AG10803 (cell line): ENCODE data around the gene CASKIN1.
"Not testable (repeated sequence)": the region's sequence is repeated elsewhere in the genome, so short reads cannot be mapped to it uniquely, and the experiment has no call there.

Source experiments
- DNase-seq: peaks from one replicate; pipeline ENCODE4 v3.0.0; 2010; ENCODE audit warnings: low read depth
- H3K4me3 ChIP-seq: 2 replicates; pipeline ENCODE4 v1.5.1; 2011; ENCODE audit warnings: mild to moderate bottlenecking, low read length, control low read depth
- CTCF ChIP-seq: conservative IDR thresholded peaks from 2 replicates; pipeline ENCODE4 v1.5.1; 2011; ENCODE audit warnings: mild to moderate bottlenecking, low read length, control low read depth, inconsistent platforms

CASKIN1 gene

GRCh38 chr16:2242598-2242997, 46.2 kb upstream of the CASKIN1 start:
- DNase-seq = no peak
- TF ChIP-seq CTCF = no peak
- H3K4me3 ChIP-seq = no peak overlapping the region

GRCh38 chr16:2240331-2240730, 43.9 kb upstream of the CASKIN1 start:
- DNase-seq, H3K4me3 ChIP-seq: not testable (repeated sequence)

- no peak overlapping the region for H3K4me3 ChIP-seq
- TF ChIP-seq CTCF = no peak
- DNase-seq = no peak
These were observed 42.7 kb upstream of the CASKIN1 start for GRCh38 chr16:2238838-2239675.

GRCh38 chr16:2238150-2238837, 41.9 kb upstream of the CASKIN1 start:
- DNase-seq = no peak
- no peak overlapping the region for H3K4me3 ChIP-seq
- TF ChIP-seq CTCF = no peak

GRCh38 chr16:2237493-2238149, 41.2 kb upstream of the CASKIN1 start:
- no peak for TF ChIP-seq CTCF
- DNase-seq = no peak
- no peak overlapping the region for H3K4me3 ChIP-seq

- no peak for TF ChIP-seq CTCF
- DNase-seq = no peak
- no peak overlapping the region; the same call in 1 of the 2 replicates for H3K4me3 ChIP-seq
These were observed 40.7 kb upstream of the CASKIN1 start for GRCh38 chr16:2237102-2237482.

- no peak for DNase-seq
- peak within 1 kb of the TSS; percentile 27 for H3K4me3 ChIP-seq
- no peak for TF ChIP-seq CTCF
These were observed 40.1 kb upstream of the CASKIN1 start, which contains the start of gene DNASE1L2 for GRCh38 chr16:2236337-2237101. DNASE1L2 (plus strand) TSS chr16:2236444; CDS start chr16:2236817, 373 bp downstream.
